B cell (primary cell): ENCODE data around the gene CDS2.

Experiments
- CTCF ChIP-seq: fragments of 200-600 bp; IDR thresholded peaks from one replicate; pipeline ENCODE4 v1.8.0; 2022; ENCODE audit warnings: antibody characterized with exemption, mild to moderate bottlenecking
- EZH2 ChIP-seq: IDR thresholded peaks from 2 replicates; pipeline ENCODE4 v1.6.1; 2012; ENCODE audit warnings: borderline replicate concordance, low read depth, mild to moderate bottlenecking, moderate library complexity, low read length; ENCODE audit not compliant: insufficient read depth, poor library complexity, severe bottlenecking

- no peak for TF ChIP-seq EZH2
- TF ChIP-seq CTCF = no peak
Observed at GRCh38 chr20:5150226-5151076, 23.6 kb downstream of the CDS2 start.
